Right lobe of liver (tissue), 4 donors: ENCODE data around the gene PTN.
"Not testable (repeated sequence)": the region's sequence is repeated elsewhere in the genome, so short reads cannot be mapped to it uniquely, and the experiment has no call there.

Experiments
- CTCF ChIP-seq, 4 donors: fragments of 200-600 bp in 3 of 4; fragments of 450-650 bp in 1 of 4; IDR thresholded peaks; one replicate each; pipeline versions ENCODE4 v1.5.1 to v1.8.0; 2016 to 2022; ENCODE audit warnings: antibody characterized with exemption in 4 of 4, mild to moderate bottlenecking in 2 of 4
- POLR2A ChIP-seq: fragments of 450-650 bp; IDR thresholded peaks from one replicate; pipeline ENCODE4 v1.6.1; 2017; ENCODE audit warnings: antibody characterized with exemption, mild to moderate bottlenecking
- donor health status: DM: no; HTN: no; CAD: no.
- donor health status: DM: no; HTN: no; CAD: no.
- donor health status: DM: no; HTN: yes; CAD: no.

GRCh38 chr7:137265480-137265879, 78.1 kb downstream of the PTN start:
- TF ChIP-seq CTCF (IDR thresholded peaks at IDR 0.05); POLR2A: not testable (repeated sequence)
